GM15510 (cell line): ENCODE data around the gene VIL1.

Experiments used
- POLR2A ChIP-seq: IDR thresholded peaks from 3 replicates; pipeline ENCODE4 v1.6.1; 2011; ENCODE audit warnings: borderline replicate concordance; ENCODE audit not compliant: insufficient read length; ENCODE audit errors: extremely low read depth

VIL1 gene

GRCh38 chr2:218418717-218419458 lies at the start of gene VIL1:
Gene VIL1, plus strand, starts transcription at chr2:218419123. Its CDS starts 4,656 bp downstream, at chr2:218423779.
- no peak for TF ChIP-seq POLR2A

GRCh38 chr2:218369330-218369729 lies 49.6 kb upstream of the VIL1 start:
- TF ChIP-seq POLR2A = no peak

- no peak for TF ChIP-seq POLR2A
Measured at GRCh38 chr2:218370410-218371063, 48.4 kb upstream of the VIL1 start.

- no peak for TF ChIP-seq POLR2A
Measured at GRCh38 chr2:218371983-218372350, 47.0 kb upstream of the VIL1 start.

DNA sequence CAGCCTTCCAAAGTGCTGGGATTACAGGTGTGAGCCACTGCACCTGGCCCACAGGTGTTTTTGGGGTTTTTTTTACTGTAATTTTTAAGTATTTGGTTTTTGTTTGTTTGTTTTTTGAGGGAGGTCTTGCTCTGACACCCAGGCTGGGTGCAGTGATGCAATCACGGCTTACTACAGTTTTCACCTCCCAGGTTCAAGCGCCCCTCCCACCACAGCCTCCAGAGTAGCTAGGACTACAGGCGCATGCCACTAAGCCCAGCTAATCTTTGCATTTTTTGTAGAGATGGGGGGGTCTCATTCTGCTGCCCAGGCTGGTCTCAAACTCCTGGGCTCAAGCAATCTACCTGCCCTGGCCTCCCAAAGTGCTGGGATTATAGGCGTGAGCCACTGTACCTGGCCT lies 44.1 kb upstream of the VIL1 start:
- no peak for TF ChIP-seq POLR2A

- TF ChIP-seq POLR2A = no peak
Measured at GRCh38 chr2:218375212-218375611, 43.7 kb upstream of the VIL1 start.

DNA sequence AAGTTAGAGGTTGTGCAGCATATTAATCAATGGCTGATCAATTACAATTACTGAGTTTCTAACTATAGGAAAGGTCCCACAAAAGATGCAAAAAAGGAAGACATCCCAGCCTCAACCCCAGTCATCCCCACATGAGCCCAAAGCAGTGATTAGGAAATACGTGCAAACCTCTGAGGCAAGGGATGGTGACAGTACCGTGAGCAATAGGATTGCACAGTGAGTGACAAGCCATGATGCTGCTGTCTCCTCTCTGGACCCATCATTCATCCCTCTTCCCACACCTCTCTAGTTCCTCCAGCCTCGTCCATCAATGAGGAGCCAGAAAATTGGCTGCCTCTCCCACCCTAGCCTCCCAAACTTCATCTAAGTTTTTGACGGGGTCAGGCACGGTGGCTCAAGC lies 40.9 kb upstream of the VIL1 start:
- no peak for TF ChIP-seq POLR2A

DNA sequence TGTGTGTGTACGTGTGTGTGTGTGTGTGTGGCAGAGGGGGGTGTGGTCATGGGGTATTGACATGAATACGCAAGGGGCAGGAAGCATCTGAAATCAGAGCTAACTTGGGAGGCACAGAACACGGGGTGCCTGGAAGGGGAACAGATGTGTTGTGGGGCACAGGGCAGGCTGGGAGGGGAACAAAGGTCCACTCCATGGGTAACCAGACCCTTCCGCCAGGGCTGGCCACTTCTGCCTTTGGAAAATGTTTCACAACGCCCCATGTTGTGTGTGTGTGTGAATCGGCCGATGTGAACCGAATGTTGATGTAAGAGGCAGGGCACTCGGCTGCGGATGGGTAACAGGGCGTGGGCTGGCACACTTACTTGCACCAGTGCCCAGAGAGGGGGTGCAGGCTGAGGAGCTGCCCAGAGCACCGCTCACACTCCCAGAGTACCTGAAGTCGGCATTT lies 37.0 kb upstream of the VIL1 start, which contains the start of gene SLC11A1:
TSS of gene SLC11A1 (plus strand) at position 358 of the 451 bp plus-strand sequence. CDS start 96 bp downstream, outside the sequence.
- no peak for TF ChIP-seq POLR2A

DNA sequence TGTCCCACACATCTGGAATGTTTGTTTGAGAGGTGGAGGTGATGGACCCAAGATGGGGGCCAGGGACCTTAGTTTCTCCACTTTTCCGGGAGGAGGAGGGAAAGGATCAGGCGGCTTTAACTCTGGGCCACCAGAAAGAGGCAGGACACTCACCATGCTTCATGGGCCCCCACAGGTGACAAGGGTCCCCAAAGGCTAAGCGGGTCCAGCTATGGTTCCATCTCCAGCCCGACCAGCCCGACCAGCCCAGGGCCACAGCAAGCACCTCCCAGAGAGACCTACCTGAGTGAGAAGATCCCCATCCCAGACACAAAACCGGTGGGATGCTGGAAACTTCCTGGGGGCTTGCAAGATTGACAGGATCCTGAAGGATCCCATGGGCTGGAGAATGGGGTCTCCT lies 36.1 kb upstream of the VIL1 start:
- no peak for TF ChIP-seq POLR2A

DNA sequence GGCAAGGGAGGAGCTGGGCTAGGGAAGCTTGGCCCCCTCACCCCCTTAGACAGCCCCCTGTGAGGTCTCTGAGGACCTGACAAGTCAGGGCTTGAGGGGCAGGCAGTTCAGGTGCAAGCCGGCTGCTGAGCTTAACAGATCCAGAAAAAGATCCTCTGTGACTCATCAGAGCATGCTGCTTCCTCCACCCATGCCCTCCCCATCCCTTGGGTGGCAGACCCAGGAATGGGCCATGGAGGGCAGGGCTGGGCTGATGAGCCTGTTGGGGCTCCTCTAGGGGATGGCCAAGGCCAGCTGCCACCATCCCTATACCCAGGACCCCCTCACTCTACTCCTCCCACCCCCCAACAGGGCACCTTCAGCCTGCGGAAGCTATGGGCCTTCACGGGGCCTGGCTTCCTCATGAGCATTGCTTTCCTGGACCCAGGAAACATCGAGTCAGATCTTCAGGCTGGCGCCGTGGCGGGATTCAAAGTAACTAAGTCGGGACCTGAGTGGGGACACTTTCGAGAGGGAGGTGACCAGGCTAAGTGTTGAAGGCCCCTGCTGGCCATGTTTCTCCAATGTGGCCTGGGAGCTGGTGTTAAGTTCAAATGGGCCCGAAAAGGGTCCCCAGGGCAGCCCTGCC lies 34.9 kb upstream of the VIL1 start:
- no peak for TF ChIP-seq POLR2A

- TF ChIP-seq POLR2A = no peak
Measured at GRCh38 chr2:218384975-218385374, 33.9 kb upstream of the VIL1 start.

GRCh38 chr2:218386505-218387368 lies 32.2 kb upstream of the VIL1 start:
- TF ChIP-seq POLR2A = no peak

DNA sequence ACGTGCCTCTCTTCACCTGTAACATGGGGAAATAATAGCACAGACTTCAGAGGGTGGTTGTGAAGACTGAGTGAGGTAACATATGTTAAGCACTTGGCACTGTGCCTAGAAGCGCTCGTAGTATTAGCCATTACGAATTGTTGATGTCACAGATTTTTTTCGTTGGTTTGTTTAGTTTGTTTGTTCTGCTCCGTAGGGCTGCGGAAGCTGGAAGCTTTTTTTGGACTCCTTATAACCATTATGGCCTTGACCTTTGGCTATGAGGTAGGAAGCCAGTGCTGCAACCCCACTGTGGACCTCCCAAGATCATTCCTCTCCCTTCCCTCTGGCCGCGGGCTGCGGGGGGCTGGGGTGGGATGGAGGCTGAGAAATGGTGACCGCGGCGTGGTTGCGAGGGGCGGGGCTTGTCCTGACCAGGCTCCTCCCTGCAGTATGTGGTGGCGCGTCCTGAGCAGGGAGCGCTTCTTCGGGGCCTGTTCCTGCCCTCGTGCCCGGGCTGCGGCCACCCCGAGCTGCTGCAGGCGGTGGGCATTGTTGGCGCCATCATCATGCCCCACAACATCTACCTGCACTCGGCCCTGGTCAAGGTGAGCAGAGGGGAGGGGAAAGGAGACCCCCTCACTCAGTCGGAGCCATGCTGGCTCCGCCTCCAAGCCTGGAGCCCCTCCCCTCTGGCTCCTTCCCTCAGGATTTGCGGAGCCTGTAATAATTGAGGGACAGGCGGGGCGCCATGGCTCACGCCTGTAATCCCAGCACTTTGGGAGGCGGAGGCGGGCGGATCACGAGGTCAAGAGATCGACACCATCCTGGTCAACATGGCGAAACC lies 31.3 kb upstream of the VIL1 start:
- TF ChIP-seq POLR2A = no peak

GRCh38 chr2:218389333-218390150 lies 29.4 kb upstream of the VIL1 start:
- TF ChIP-seq POLR2A = no peak

GRCh38 chr2:218391202-218391601 lies 27.7 kb upstream of the VIL1 start:
- no peak for TF ChIP-seq POLR2A
